Psoas muscle (tissue), 8 donors: ENCODE results near the gene KRT9. TPM values are rescaled to one million over a fixed set of nuclear protein-coding genes. Genes with fewer than 3 reads are reported as not detected.

Experiments used
- ATAC-seq, 4 donors: fragments of 200-7000 bp; cut with Tn5 transposase; one replicate each; pipeline ENCODE4 v1.9.1; 2020; ENCODE audit warnings: moderate library complexity in 3 of 4, mild to moderate bottlenecking in 2 of 4
- DNase-seq, 2 donors: peaks; one replicate each; pipeline ENCODE4 v3.0.0-alpha.2; 2020
- H3K27ac ChIP-seq: fragments of 200-600 bp; one replicate; pipeline ENCODE4 v1.8.0; 2022
- H3K27me3 ChIP-seq, 3 donors: fragments of 200-600 bp in 1 of 3; one replicate each; pipeline versions ENCODE4 v1.6.1 to v1.8.0; 2013 to 2022; ENCODE audit warnings: low read length in 2 of 3, mild to moderate bottlenecking in 2 of 3, moderate library complexity in 1 of 3; ENCODE audit not compliant: insufficient read depth in 3 of 3
- H3K36me3 ChIP-seq, 2 donors: fragments of 200-600 bp in 1 of 2; one replicate each; pipeline versions ENCODE4 v1.6.1 to v1.8.0; 2013 to 2022; ENCODE audit warnings: low read depth in 1 of 2, mild to moderate bottlenecking in 1 of 2, moderate library complexity in 1 of 2; ENCODE audit not compliant: insufficient read depth in 1 of 2
- H3K4me1 ChIP-seq: fragments of 200-600 bp; one replicate; pipeline ENCODE4 v1.8.0; 2022
- H3K4me3 ChIP-seq: fragments of 200-600 bp; one replicate; pipeline ENCODE4 v1.8.0; 2022; ENCODE audit warnings: mild to moderate bottlenecking
- H3K9me3 ChIP-seq: fragments of 200-600 bp; one replicate; pipeline ENCODE4 v1.8.0; 2022
- CTCF ChIP-seq: fragments of 200-600 bp; IDR thresholded peaks from one replicate; pipeline ENCODE4 v1.8.0; 2022; ENCODE audit warnings: antibody characterized with exemption
- WGBS, 3 donors: extraction: QIAGEN DNeasy Blood & Tissue Kit; methylation state at CpG; one replicate each; pipeline versions ENCODE4 v1.1.6 to v1.1.7; 2013; 5-methylcytosine and 5-hydroxymethylcytosine counted together
- intact Hi-C, 2 donors: fragments of 100-400 bp; cut with DNase I; formaldehyde crosslinking; loops; one replicate each; pipeline versions ENCODE4 v1.11.0 to v1.14.2; 2022
- polyA plus RNA-seq, 3 donors: library from polyadenylated mRNA; stranded (reverse); fragments of 200-250 nt; gene quantifications; one replicate each; pipeline ENCODE4 v1.2.3, GENCODE V29; 2013
- total RNA-seq, 4 donors: library from RNA; stranded (reverse); fragmentation: NEBNext Ultra II Directional in 2 of 4; extraction: Animal tissue kit (Norgen Biotek cat#: 25700) in 2 of 4; gene quantifications; one replicate each; pipeline versions ENCODE4 v1.2.1 to v1.2.4, GENCODE V29; 2021 to 2023
- donor health status: healthy with polysubstance abuse.
- donor health status: DM: no; HTN: no; CAD: no; lungs with moderate emphysema.
- donor health status: Bipolar disorder and iron deficiency.
- donor health status: healthy.
- donor health status: DM: yes; HTN: yes; CAD: no.
- donor health status: DM: no; HTN: no; CAD: no.
- donor health status: DM: no; HTN: no; CAD: no.
- donor health status: DM: yes; HTN: yes; CAD: no.

KRT9 gene
- total and polyA plus RNA-seq, 7 donors, result 0.01 TPM; not detected in 6

- H3K4me3 ChIP-seq, result no peak overlapping the region
- H3K9me3 ChIP-seq, result no peaks in the 10 kb centered on the region
- H3K36me3 ChIP-seq, result no peaks in the 10 kb centered on the region
- peaks cover 0 to 6% (median 3%) of the 10 kb centered on the region in 3 donors for H3K27me3 ChIP-seq
- 57 to 72% (median 68%) methylated on average over 7 of the region's 7 CpGs for WGBS, 3 donors
- no peak for TF ChIP-seq CTCF
- intact Hi-C loops, result no loop called here
- no peaks in the 10 kb centered on the region for H3K4me1 ChIP-seq
- H3K27ac ChIP-seq, result no peak overlapping the region
- DNase-seq (no peak), ATAC-seq (no peak)
Measured at GRCh38 chr17:41539979-41540701, 31.7 kb downstream of the KRT9 start.

GRCh38 chr17:41539071-41539492 is 32.8 kb downstream of the KRT9 start:
- Histone ChIP-seq H3K4me1 (no peaks in the 10 kb centered on the region), H3K27ac (no peak overlapping the region), H3K27me3 (peaks cover 0 to 11% (median 3%) of the 10 kb centered on the region in 3 donors), H3K4me3 (no peak overlapping the region), H3K36me3 (no peaks in the 10 kb centered on the region), H3K9me3 (no peaks in the 10 kb centered on the region)
- WGBS, 3 donors, result 54 to 72% (median 57%) methylated on average over 5 of the region's 5 CpGs
- TF ChIP-seq CTCF, result no peak
- DNase-seq (no peak), ATAC-seq (no peak)
- intact Hi-C loops, result no loop called here

- no peaks in the 10 kb centered on the region for H3K4me1 ChIP-seq
- WGBS, 3 donors, result 60 to 71% (median 62%) methylated on average over 5 of the region's 5 CpGs
- ATAC-seq, result no peak
- TF ChIP-seq CTCF, result no peak
- no peaks in the 10 kb centered on the region for H3K9me3 ChIP-seq
- H3K36me3 ChIP-seq, result no peaks in the 10 kb centered on the region
- intact Hi-C loops, result no loop called here
- peaks cover 0 to 13% (median 3%) of the 10 kb centered on the region in 3 donors for H3K27me3 ChIP-seq
- DNase-seq, result no peak
- no peak overlapping the region for H3K4me3 ChIP-seq
- H3K27ac ChIP-seq, result no peak overlapping the region
Measured at GRCh38 chr17:41538565-41538991, 33.3 kb downstream of the KRT9 start.

- Histone ChIP-seq H3K9me3 (no peaks in the 10 kb centered on the region), H3K4me3 (no peak overlapping the region), H3K27ac (no peak overlapping the region), H3K27me3 (peaks cover 0 to 13% (median 3%) of the 10 kb centered on the region in 3 donors), H3K4me1 (no peaks in the 10 kb centered on the region), H3K36me3 (no peaks in the 10 kb centered on the region)
- ATAC-seq, result no peak
- intact Hi-C loops, result no loop called here
- no peak for DNase-seq
- TF ChIP-seq CTCF, result no peak
- WGBS, 3 donors, result 83 to 87% (median 84%) methylated on average over 8 to 9 of the region's 9 CpGs
Measured at GRCh38 chr17:41537990-41538389, 33.9 kb downstream of the KRT9 start.

- no peak for TF ChIP-seq CTCF
- no peak overlapping the region for H3K27ac ChIP-seq
- intact Hi-C loops, result no loop called here
- H3K4me3 ChIP-seq, result no peak overlapping the region
- no peaks in the 10 kb centered on the region for H3K9me3 ChIP-seq
- no peak for DNase-seq
- no peaks in the 10 kb centered on the region for H3K36me3 ChIP-seq
- H3K4me1 ChIP-seq, result no peaks in the 10 kb centered on the region
- WGBS, 3 donors, result 80 to 82% (median 81%) methylated on average over 7 of the region's 7 CpGs
- H3K27me3 ChIP-seq, result peaks cover 0 to 13% (median 3%) of the 10 kb centered on the region in 3 donors
- ATAC-seq, result no peak
Measured at GRCh38 chr17:41537614-41537954, 34.3 kb downstream of the KRT9 start.
